Parathyroid adenoma (tissue), 2 donors: ENCODE results near the gene PSMC6.
"Not testable (repeated sequence)": the region's sequence is repeated elsewhere in the genome, so short reads cannot be mapped to it uniquely, and the experiment has no call there.

ENCODE experiments used
- H2AFZ ChIP-seq: fragments of 300-600 bp; sonication (generic); one replicate; pipeline ENCODE4 v1.7.0; 2017; ENCODE audit warnings: antibody characterized with exemption, mild to moderate bottlenecking
- H3K27ac ChIP-seq: fragments of 300-600 bp; sonication (generic); one replicate; pipeline ENCODE4 v1.7.0; 2017
- H3K27me3 ChIP-seq: fragments of 300-600 bp; sonication (generic); one replicate; pipeline ENCODE4 v1.7.0; 2017; ENCODE audit warnings: low read length; ENCODE audit not compliant: control insufficient read depth, insufficient read depth
- H3K36me3 ChIP-seq: fragments of 300-600 bp; sonication (generic); one replicate; pipeline ENCODE4 v1.7.0; 2017; ENCODE audit warnings: low read length; ENCODE audit not compliant: control insufficient read depth, insufficient read depth
- H3K4me1 ChIP-seq: fragments of 300-600 bp; sonication (generic); one replicate; pipeline ENCODE4 v1.7.0; 2017; ENCODE audit warnings: control low read depth
- H3K4me2 ChIP-seq: fragments of 300-600 bp; sonication (generic); one replicate; pipeline ENCODE4 v1.7.0; 2017; ENCODE audit warnings: low read length
- H3K4me3 ChIP-seq: fragments of 300-600 bp; sonication (generic); one replicate; pipeline ENCODE4 v1.7.0; 2017; ENCODE audit warnings: low read depth, low read length
- H3K79me2 ChIP-seq: fragments of 300-600 bp; sonication (generic); one replicate; pipeline ENCODE4 v1.7.0; 2017; ENCODE audit warnings: control low read depth
- H3K9ac ChIP-seq: fragments of 300-600 bp; sonication (generic); one replicate; pipeline ENCODE4 v1.7.0; 2017; ENCODE audit warnings: mild to moderate bottlenecking
- H3K9me3 ChIP-seq: fragments of 300-600 bp; sonication (generic); one replicate; pipeline ENCODE4 v1.7.0; 2017; ENCODE audit warnings: low read length; ENCODE audit not compliant: control insufficient read depth
- CTCF ChIP-seq: fragments of 300-600 bp; sonication (generic); IDR thresholded peaks from one replicate; pipeline ENCODE4 v1.7.0; 2017; ENCODE audit warnings: antibody characterized with exemption, mild to moderate bottlenecking
- donor health status: primary hyperparathyroidism.

PSMC6 gene

GRCh38 chr14:52755607-52756316, 48.8 kb downstream of the PSMC6 start:
- Histone ChIP-seq H3K4me3 (no peak overlapping the region), H3K9me3 (no peaks in the 10 kb centered on the region), H3K4me2 (no peak overlapping the region), H2AFZ (no peak overlapping the region), H3K9ac (no peak overlapping the region), H3K79me2 (no peaks in the 10 kb centered on the region), H3K27me3 (no peaks in the 10 kb centered on the region), H3K36me3 (no peaks in the 10 kb centered on the region), H3K4me1 (no peaks in the 10 kb centered on the region), H3K27ac (no peak overlapping the region)
- no peak for TF ChIP-seq CTCF

GRCh38 chr14:52759145-52759544, 52.1 kb downstream of the PSMC6 start:
- no peaks in the 10 kb centered on the region for H3K79me2 ChIP-seq
- no peaks in the 10 kb centered on the region for H3K36me3 ChIP-seq
- no peak overlapping the region for H2AFZ ChIP-seq
- H3K27me3 ChIP-seq, result no peaks in the 10 kb centered on the region
- TF ChIP-seq CTCF, result no peak
- no peak overlapping the region for H3K27ac ChIP-seq
- no peaks in the 10 kb centered on the region for H3K9me3 ChIP-seq
- no peaks in the 10 kb centered on the region for H3K4me1 ChIP-seq
- H3K4me3 ChIP-seq, result no peak overlapping the region
- no peak overlapping the region for H3K4me2 ChIP-seq
- no peak overlapping the region for H3K9ac ChIP-seq

- H3K9me3 ChIP-seq, H3K4me3 ChIP-seq, H3K36me3 ChIP-seq, H3K27me3 ChIP-seq, H2AFZ ChIP-seq, H3K4me1 ChIP-seq, H3K9ac ChIP-seq, H3K4me2 ChIP-seq, H3K27ac ChIP-seq, H3K79me2 ChIP-seq: not testable (repeated sequence)
Measured at GRCh38 chr14:52762923-52763322, 55.9 kb downstream of the PSMC6 start.

- TF ChIP-seq CTCF, result no peak
- H3K9ac ChIP-seq, result no peak overlapping the region
- no peak overlapping the region for H3K4me3 ChIP-seq
- H3K27ac ChIP-seq, result no peak overlapping the region
- H3K4me1 ChIP-seq, result no peaks in the 10 kb centered on the region
- H3K79me2 ChIP-seq, result no peaks in the 10 kb centered on the region
- H2AFZ ChIP-seq, result no peak overlapping the region
- H3K36me3 ChIP-seq, result no peaks in the 10 kb centered on the region
- H3K4me2 ChIP-seq, result no peak overlapping the region
- no peaks in the 10 kb centered on the region for H3K27me3 ChIP-seq
- H3K9me3 ChIP-seq, result no peaks in the 10 kb centered on the region
Measured at GRCh38 chr14:52767058-52767833, 60.2 kb downstream of the PSMC6 start.

GRCh38 chr14:52769887-52770286, 62.9 kb downstream of the PSMC6 start:
- TF ChIP-seq CTCF, result no peak
- Histone ChIP-seq H3K4me1 (no peaks in the 10 kb centered on the region), H3K27ac (no peak overlapping the region), H3K4me3 (no peak overlapping the region), H3K36me3 (no peaks in the 10 kb centered on the region), H3K4me2 (no peak overlapping the region), H3K27me3 (no peaks in the 10 kb centered on the region), H3K9ac (no peak overlapping the region), H3K9me3 (no peaks in the 10 kb centered on the region), H2AFZ (no peak overlapping the region), H3K79me2 (no peaks in the 10 kb centered on the region)
